GM12801 (cell line): Measurements from ENCODE around the gene CFAP45.

Source experiments
- TF ChIP-seq, protein P1 (sequence below): IDR thresholded peaks from one replicate; pipeline ENCODE4 v1.5.1; 2011; ENCODE audit warnings: control low read depth; ENCODE audit not compliant: insufficient read length; ENCODE audit errors: extremely low read depth

Gene CFAP45

GRCh38 chr1:159835862-159836525 is 64.0 kb downstream of the CFAP45 start:
- TF ChIP-seq, protein P1, sequence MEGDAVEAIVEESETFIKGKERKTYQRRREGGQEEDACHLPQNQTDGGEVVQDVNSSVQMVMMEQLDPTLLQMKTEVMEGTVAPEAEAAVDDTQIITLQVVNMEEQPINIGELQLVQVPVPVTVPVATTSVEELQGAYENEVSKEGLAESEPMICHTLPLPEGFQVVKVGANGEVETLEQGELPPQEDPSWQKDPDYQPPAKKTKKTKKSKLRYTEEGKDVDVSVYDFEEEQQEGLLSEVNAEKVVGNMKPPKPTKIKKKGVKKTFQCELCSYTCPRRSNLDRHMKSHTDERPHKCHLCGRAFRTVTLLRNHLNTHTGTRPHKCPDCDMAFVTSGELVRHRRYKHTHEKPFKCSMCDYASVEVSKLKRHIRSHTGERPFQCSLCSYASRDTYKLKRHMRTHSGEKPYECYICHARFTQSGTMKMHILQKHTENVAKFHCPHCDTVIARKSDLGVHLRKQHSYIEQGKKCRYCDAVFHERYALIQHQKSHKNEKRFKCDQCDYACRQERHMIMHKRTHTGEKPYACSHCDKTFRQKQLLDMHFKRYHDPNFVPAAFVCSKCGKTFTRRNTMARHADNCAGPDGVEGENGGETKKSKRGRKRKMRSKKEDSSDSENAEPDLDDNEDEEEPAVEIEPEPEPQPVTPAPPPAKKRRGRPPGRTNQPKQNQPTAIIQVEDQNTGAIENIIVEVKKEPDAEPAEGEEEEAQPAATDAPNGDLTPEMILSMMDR = no peak

DNA sequence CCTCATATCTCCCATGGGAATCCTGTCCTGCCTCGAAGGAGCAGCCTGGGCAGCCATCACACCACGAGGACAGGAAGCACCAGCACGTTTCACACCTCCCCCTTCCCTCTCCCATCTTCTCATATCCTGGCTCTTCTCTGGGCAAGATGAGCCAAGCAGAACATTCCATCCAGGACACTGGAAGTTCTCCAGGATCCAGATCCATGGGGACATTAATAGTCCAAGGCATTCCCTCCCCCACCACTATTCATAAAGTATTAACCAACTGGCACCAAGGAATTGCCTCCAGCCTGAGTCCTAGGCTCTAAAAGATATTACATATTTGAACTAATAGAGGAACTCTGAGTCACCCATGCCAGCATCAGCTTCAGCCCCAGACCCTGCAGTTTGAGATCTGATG is 64.6 kb downstream of the CFAP45 start:
- TF ChIP-seq, protein P1 = no peak

GRCh38 chr1:159832309-159832708 is 67.7 kb downstream of the CFAP45 start:
- TF ChIP-seq, protein P1 = no peak

DNA sequence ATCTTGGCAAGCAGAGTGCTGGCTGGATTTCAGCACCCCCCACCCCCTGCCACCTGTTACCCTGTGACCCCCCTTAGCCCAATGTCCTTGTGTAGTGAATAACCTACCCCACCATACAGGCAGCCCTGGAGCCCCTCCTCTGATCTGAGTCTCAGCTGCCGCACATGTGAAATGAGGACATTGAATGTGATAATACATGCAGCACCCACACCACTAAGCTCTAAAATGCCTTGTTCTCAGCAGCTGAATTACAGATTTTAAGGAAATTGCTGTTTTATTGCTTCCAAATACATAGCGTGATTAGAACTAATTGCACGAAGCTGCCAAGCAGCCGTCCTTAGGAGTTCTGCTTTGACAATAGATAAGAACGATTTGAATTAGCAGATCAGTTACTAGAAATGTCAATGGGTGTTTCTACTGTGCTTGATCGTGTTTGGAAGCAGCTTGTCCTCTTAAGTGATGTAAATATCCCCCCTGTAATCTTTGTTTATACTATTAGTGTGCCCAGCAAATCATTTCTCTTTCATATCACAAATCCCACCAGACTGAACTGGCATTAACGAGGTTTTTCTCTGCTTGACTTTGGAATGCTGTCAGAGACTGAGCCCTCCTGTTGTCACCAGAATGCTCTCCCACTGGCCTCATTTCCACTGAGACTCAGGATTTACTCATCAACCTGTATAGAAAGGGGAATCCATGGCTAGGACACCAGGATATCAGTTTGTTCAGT is 68.4 kb downstream of the CFAP45 start:
- TF ChIP-seq, protein P1 = no peak

- TF ChIP-seq, protein P1 = no peak
Observed at GRCh38 chr1:159830722-159831121, 69.2 kb downstream of the CFAP45 start.

GRCh38 chr1:159829822-159830465 is 70.0 kb downstream of the CFAP45 start:
- TF ChIP-seq, protein P1 = no peak

DNA sequence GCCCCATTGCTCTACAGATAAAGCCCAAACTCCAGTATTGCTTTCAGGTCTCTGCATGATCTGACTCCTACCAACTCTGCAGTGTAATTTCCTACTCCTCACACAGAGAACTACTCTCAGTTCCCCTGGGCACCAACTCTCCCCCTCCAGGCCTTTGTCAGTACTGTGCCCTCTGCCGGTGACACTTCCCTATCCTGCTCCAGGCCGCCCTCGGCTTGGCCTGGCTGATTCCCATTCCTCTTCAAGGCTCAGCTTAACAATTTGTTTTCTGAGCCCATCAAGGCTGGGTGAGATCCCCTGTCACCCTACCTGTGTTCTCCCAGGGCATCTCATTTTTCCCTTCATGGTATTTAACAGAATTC is 70.7 kb downstream of the CFAP45 start:
- TF ChIP-seq, protein P1 = no peak
